ENCODE measurements around the gene MRPS30. TPM values are rescaled to one million over a fixed set of nuclear protein-coding genes. Genes with fewer than 3 reads are reported as not detected.

The MRPS30 gene
- total and polyA plus RNA-seq, 10 of the 15 experiments (the other 5 are each of a cell fraction or from before 2014, with no cell fraction given) = 18.5 to 99.2 (median 61.8) TPM

DNA sequence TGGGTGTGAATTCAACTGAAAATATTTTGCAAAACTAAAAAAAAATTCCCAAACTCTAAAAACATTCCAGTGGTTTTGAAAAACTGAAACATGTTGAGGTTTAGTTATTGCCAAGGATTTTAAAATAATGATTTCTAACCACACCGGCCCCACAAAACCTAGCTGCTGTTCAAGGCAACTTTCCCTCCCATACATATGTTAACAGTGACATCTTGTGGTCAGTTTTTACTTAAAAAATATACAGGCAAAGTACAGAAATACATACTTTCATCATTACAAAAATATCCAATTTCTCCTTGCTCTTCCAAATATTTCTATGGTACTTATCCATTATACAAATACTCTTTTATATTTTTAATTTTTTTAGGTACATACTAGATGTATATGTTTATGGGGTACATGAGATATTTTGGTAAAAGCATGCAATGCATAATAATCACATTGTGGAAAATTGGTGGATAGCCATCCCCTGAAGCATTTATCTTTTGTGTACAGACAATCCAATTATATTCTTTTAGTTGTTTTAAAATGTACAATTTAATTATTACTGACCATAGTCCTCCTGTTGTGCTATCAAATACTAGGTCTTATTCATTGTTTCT lies 34.4 kb upstream of the MRPS30 start (continued):
- TF ChIP-seq, protein P1, sequence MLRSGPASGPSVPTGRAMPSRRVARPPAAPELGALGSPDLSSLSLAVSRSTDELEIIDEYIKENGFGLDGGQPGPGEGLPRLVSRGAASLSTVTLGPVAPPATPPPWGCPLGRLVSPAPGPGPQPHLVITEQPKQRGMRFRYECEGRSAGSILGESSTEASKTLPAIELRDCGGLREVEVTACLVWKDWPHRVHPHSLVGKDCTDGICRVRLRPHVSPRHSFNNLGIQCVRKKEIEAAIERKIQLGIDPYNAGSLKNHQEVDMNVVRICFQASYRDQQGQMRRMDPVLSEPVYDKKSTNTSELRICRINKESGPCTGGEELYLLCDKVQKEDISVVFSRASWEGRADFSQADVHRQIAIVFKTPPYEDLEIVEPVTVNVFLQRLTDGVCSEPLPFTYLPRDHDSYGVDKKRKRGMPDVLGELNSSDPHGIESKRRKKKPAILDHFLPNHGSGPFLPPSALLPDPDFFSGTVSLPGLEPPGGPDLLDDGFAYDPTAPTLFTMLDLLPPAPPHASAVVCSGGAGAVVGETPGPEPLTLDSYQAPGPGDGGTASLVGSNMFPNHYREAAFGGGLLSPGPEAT (IDR thresholded peaks at IDR 0.05; ENCODE audit: low read depth) = no peak

DNA sequence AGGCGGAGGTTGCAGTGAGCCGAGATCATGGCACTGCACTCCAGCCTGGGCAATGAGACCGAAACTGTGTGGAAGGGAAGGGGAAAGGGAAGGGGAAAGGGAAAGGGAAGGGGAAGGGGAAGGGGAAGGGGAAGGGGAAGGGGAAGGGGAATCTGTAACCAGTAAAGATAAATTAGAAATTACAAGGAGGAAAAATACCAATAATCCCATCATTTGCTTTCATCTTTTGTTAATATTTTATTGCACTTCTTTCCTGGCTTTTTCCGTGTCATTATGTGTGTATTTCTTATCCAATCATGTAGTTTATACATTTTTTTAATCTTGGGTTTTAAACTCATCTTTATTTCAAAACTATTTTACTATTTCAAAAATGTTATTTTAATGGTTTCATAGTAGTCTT lies 29.6 kb upstream of the MRPS30 start:
- no peak overlapping the region for H3K4me3 ChIP-seq
- BruUV-seq (replicated peaks) = no TSS peak
- DNase-seq (ENCODE audit: low read depth, low spot score) (no peak), ATAC-seq (no peak), FAIRE-seq (no peak)
- SMC1A ChIA-PET (ENCODE audit: uncharacterized antibody, unreplicated experiment) = no interaction called here
- H3K27me3 ChIP-seq (replicated peaks in 1 of 2; ENCODE audit: control insufficient read depth in 2 of 2, insufficient read depth in 2 of 2, low read length in 1 of 2) = no peaks in the 10 kb centered on the region
- no peaks in the 10 kb centered on the region for H3K9me3 ChIP-seq (replicated peaks; ENCODE audit: control insufficient read depth, insufficient read depth, low read length)
- no peaks in the 10 kb centered on the region for H4K20me1 ChIP-seq (ENCODE audit: control insufficient read depth, insufficient read depth)
- H3K79me2 ChIP-seq (ENCODE audit: control insufficient read depth, insufficient read depth, low read length) = no peaks in the 10 kb centered on the region
- H2AFZ ChIP-seq (ENCODE audit: control insufficient read depth, low read depth, low read length) = no peak overlapping the region
- CTCF ChIA-PET = no interaction called here
- H3K27ac ChIP-seq (ENCODE audit: control insufficient read depth, insufficient read depth) = no peak overlapping the region
- in situ Hi-C loops (cut with MboI) = loop anchor here (5.0 kb wide), 1 partner anchor 242 kb away; no protein-coding TSS in a partner anchor
- no peak overlapping the region for H3K9ac ChIP-seq (ENCODE audit: control insufficient read depth, insufficient read depth, low read length)
- intact Hi-C loops (cut with micrococcal nuclease; ENCODE audit: unreplicated experiment) = no loop called here
- H3K4me1 ChIP-seq (ENCODE audit: control insufficient read depth, insufficient read depth, low read length) = no peaks in the 10 kb centered on the region
- RAD21 ChIA-PET (ENCODE audit: unreplicated experiment) = no interaction called here
- WGBS (ENCODE audit: insufficient coverage, insufficient replicate concordance, low lambda C conversion rate, missing lambda C conversion rate) = 78% methylated on average over 3 of the region's 4 CpGs
- H3K4me2 ChIP-seq (ENCODE audit: control insufficient read depth, insufficient read depth) = no peak overlapping the region
- no peak for TF ChIP-seq ZNF207 (IDR thresholded peaks at IDR 0.05; ENCODE audit: borderline replicate concordance)
- TF ChIP-seq SMAD5 (IDR thresholded peaks at IDR 0.05; ENCODE audit: low read depth) = no peak
- no peak for TF ChIP-seq GABPA (IDR thresholded peaks at IDR 0.05; ENCODE audit: low read depth)
- no peak for TF ChIP-seq POLR2A (IDR thresholded peaks at IDR 0.05; ENCODE audit: low read depth, low read length)
- TF ChIP-seq, protein P1 (IDR thresholded peaks at IDR 0.05; ENCODE audit: low read depth) = no peak
- POLR2A ChIA-PET = no interaction called here
- H3K36me3 ChIP-seq (ENCODE audit: control insufficient read depth in 2 of 2, insufficient read depth in 2 of 2, low read length in 1 of 2) = no peaks in the 10 kb centered on the region

All from GM12878 (cell line).